HG03520 (cell line): ENCODE measurements around the gene DNALI1.
"Not testable (repeated sequence)": the region's sequence is repeated elsewhere in the genome, so short reads cannot be mapped to it uniquely, and the experiment has no call there.

ENCODE experiments used
- ATAC-seq: cut with Tn5 transposase; IDR thresholded peaks from one replicate; pipeline ENCODE4 v1.9.1; 2021; ENCODE audit warnings: mild to moderate bottlenecking, moderate library complexity; ENCODE audit not compliant: unreplicated experiment

Gene DNALI1

GRCh38 chr1:37556712-37557196 is at the start of gene DNALI1:
DNALI1 (plus strand) TSS chr1:37556940; CDS start chr1:37556995, 55 bp downstream.
- no peak for ATAC-seq

GRCh38 chr1:37509181-37509580 is 47.6 kb upstream of the DNALI1 start:
- ATAC-seq: no peak

DNA sequence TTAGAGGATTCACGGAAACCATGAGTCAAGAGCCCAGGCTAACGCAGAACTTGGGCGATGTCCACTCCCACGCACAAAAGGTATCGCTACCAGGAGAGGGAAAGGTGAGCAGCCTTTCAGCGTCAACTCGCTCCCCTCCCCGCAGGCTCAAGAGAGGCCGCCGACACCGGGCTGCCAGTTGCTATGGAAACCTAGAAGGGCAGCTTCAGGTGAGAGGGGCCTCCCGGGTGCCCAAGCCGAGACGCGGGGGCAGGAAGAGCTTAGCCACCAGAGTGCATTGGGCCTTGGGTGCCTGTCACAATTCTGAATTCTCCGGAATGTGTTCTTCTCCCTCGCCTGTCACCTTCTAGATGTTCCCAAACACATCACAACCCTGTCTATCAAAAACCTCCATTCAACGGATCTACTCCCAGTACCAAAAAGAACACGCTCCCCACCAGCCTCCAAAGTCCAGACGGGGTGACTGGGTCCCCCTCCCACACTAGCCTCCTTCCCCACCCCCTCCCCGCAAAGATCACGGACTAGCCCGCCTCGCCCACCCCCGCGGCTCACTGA is 42.9 kb upstream of the DNALI1 start:
- ATAC-seq: no peak

DNA sequence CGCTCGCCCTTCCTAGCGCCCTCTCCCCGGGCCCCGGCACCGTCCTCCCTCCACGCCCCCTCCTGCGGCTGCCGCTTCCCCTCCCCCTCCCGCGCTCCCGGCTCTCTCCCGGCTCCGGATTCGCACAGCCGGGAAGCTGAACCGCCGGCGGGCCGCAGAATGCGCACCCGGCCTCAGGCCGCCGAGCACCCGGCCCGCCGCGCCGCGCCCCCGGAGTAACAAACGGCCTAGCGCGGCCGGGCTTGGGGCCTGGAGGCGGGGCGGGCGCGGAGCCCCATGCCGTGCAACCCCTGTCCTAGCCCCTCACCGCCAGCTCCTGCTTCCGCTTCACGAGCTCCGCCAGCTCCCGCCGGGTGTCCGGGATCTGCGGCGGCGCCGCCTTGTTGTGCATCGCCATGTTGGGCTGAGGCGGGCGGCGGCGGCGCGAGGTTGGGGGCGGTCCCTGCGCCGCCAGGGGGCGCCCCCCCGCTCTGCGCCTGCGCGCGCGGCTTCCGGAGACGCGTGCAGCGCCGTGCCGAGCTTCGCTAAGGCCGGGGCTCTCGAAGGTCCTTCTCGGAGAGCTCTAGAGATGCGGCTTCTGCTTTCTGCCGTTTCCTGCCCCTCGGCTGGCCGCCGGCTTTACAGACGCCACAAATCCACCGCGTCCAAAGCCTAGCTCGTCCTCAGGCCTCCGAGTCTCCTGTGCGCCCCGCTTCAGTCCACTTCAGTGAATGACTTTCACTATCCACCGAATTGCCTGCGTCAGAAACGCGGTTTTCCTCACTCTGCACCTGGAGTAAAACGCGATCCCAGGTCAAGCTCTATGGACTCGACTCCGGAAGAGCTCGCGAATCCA is 42.2 kb upstream of the DNALI1 start, which contains the start of gene MEAF6:
TSS of gene MEAF6 (minus strand) at position 417 of the 835 bp plus-strand sequence. CDS start at position 397, 20 bp downstream.
- peak; percentile 81 for ATAC-seq

GRCh38 chr1:37515185-37516034 is 41.3 kb upstream of the DNALI1 start:
- no peak for ATAC-seq

- no peak for ATAC-seq
Measured at GRCh38 chr1:37517569-37517968, 39.2 kb upstream of the DNALI1 start.

DNA sequence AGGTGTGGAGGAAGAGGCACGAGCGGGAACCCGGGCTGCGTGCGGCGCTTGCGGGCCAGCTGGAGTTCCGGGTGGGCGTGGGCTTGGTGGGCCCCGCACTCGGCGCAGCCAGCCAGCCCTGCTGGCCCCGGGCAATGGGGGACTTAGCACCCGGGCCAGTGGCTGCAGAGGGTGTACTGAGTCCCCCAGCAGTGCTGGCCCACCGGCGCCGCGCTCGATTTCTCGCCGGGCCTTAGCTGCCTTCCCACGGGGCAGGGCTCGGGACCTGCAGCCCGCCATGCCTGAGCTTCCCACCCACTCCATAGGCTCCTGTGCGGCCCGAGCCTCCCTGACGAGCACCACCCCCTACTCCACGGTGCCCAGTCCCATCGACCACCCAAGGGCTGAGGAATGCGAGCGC is 38.5 kb upstream of the DNALI1 start:
- not testable (repeated sequence) for ATAC-seq

DNA sequence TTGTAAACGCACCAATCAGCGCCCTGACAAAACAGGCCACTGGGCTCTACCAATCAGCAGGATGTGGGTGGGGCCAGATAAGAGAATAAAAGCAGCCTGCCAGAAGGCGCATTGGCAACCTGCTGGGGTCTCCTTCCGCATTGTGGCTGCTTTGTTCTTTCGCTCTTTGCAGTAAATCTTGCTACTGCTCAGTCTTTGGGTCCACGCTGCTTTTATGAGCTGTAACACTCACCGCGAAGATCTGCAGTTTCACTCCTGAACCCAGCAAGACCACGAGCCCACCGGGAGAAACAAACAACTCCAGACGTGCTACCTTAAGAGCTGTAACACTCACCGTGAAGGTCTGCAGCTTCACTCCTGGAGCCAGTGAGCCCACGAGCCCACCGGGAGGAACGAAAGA is 37.8 kb upstream of the DNALI1 start:
- not testable (repeated sequence) for ATAC-seq

DNA sequence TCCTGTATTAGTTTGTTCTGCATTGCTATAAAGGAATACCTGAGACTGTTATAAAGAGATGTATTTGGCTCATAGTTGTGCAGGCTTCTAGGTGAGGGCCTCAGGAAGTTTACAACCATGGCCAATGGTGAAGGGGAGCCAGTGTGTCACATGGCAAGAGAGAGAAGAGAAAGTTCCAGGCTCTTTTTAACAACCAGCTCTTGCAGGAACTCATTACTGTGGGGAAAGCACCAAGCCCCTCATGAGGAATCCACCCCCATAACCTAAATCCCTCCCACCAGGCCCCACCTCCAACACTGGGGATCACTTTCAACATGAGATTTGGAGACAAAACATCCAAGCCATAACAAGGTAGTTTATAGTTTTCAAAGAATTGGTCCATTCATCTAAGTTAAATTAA is 37.1 kb upstream of the DNALI1 start:
- ATAC-seq: no peak

DNA sequence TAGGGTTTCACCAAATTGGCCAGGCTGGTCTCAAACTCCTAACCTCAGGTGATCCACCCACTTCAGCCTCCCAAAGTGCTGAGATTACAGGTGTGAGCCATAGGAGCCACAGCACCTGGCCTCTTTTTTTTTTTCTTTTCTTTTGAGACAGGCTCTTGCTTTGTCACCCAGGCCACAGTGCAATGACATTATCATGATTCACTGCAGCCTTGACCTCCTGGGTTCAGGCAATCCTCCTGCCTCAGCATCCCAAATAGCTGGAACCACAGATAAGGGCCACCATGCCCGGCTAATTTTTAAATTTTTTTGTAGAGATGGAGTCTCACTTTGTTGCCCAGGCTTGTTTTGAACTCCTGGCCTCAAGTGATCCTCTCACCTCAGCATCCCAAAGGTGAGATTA is 26.9 kb upstream of the DNALI1 start:
- ATAC-seq: not testable (repeated sequence)

DNA sequence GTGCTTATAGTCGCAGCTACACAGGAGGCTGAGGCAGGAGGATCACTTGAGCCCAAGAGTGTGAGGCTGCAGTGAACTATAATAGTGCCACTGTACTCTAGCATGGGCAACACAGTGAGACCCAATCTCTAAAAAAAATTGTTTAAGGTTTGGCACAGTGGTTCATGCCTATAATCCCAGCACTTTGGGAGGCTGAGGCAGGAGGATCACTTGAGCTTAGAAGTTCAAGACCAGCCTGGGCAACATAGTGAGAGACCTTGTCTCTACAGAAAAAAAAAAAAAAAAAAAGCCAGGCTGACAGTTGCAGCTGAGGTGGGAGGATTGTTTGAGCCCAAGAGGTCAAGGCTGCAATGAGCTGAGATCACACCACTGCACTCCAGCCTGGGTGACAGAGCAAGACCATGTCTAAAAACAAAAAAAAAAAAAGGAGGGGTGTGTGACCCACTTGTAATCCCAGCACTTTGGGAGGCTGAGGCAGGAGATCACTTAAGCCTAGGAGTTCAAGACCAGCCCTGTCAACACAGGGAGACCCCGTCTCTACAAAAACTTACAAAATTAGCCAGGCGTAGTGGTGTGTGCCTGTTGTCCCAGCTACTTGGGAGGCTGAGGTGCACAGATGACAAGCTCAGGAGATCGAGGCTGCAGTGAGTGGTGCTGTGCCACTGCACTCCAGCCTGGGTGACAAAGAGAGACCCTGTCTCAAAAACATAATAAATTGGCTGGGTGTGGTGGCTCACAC is 24.2 kb upstream of the DNALI1 start:
- not testable (repeated sequence) for ATAC-seq

DNA sequence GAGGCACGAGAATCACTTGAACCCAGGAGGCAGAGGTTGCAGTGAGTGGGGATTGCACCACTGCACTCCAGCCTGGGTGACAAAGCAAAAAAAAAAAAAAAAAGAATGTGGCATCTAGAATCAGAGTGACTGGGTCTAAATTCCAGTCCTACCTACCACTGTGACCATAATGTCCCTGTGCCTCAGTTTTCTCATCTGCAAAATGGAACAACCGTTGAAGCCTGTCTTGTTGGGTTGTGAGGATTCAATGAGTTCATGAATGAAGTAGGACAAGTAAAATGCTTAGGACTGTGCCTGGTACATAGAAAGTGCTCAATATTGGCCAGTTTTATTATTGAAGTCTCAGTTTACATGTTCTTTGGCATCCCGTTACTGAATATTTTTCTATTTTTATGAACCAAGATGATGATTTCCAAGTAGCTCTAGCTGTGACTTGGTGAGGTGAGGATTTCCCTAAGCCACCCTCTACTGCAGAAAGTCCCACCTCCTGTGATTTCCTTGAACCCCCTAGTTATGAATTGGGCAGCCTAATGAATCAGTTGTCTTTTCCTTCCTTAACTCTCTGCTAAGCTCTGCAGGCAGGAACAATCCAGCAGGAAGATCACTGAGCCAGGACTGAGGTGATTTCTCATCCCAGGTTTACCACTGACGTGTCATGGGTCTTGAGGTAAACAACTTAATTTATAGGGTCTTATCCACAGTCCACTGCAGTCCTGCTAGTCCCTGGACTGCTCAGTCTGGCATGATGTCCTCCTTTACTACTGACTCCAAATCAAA is 23.2 kb upstream of the DNALI1 start:
- ATAC-seq: no peak

- ATAC-seq: no peak
Measured at GRCh38 chr1:37537378-37537777, 19.4 kb upstream of the DNALI1 start.

- not testable (repeated sequence) for ATAC-seq
Measured at GRCh38 chr1:37539154-37539553, 17.6 kb upstream of the DNALI1 start.

- no peak for ATAC-seq
Measured at GRCh38 chr1:37540036-37540785, 16.5 kb upstream of the DNALI1 start.

GRCh38 chr1:37544530-37544929 is 12.2 kb upstream of the DNALI1 start:
- ATAC-seq: no peak

DNA sequence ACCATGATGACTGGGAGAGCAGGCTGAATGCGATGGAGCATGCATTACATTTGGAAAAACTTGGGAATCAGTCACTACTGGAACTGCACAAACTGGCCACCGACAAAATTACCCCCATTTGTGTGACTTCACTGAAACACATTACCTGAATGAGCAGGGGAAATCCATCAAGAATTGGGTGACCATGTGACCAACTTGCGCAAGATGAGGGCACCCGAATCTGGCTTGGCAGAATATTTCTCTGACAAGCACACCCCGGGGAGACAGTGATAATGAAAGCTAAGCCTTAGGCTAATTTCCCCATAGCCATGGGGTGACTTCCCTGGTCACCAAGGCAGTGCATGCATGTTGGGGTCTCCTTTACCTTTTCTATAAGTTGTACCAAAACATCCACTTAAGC is 11.7 kb upstream of the DNALI1 start:
- ATAC-seq: no peak

DNA sequence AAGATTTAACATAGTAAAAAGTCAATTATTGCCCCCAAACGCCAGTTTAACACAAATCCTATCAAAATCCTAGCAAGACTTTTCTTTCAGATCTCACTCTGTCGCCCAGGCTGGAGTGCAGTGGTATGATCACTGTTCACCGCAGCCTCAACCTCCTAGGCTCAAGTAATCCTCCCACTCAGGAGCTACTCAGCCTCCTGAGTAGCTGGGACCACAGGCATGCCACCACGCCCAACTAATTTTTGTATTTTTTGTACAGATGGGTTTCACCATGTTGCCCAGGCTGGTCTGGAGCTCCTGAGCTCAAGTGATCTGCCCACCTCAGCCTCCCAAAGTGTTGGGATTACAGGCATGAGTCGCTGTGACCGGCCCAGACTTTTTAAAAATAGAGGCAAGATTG is 7.4 kb upstream of the DNALI1 start:
- no peak for ATAC-seq

DNA sequence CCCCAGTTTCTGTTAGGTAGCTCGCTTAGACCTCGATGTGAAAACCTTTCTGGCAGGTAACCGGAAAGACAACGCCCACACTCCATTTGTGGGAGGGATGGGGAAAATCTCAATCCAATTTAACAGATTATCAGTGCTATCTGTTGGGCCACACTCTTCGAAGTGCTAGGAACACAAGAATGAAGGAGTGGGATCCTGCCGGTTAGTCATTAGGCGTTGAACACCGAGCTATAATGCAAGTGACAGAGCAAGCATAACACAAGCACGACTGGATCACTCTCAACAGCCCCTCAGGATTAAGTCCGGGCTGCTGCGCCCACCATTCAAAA is 3.2 kb upstream of the DNALI1 start:
- ATAC-seq: no peak
